Neural progenitor cell (in vitro differentiated cells): ENCODE data around the gene MYOM3. TPM values are rescaled to one million over a fixed set of nuclear protein-coding genes. Genes with fewer than 3 reads are reported as not detected.

Experiments used
- DNase-seq: peaks from one replicate; pipeline ENCODE4 v3.0.0-alpha.2; 2016; ENCODE audit warnings: low spot score
- H2AFZ ChIP-seq: fragments of 200-600 bp; sonication (generic); replicated peaks from 2 replicates; pipeline ENCODE4 v1.6.1; 2016; ENCODE audit warnings: antibody characterized with exemption
- H3F3A ChIP-seq: fragments of 200-600 bp; sonication (generic); 2 replicates; pipeline ENCODE4 v1.6.1; 2016; ENCODE audit warnings: antibody characterized with exemption, low read depth
- H3K27ac ChIP-seq: fragments of 200-600 bp; sonication (generic); 2 replicates; pipeline ENCODE4 v1.5.1; 2016; ENCODE audit warnings: mild to moderate bottlenecking
- H3K27me3 ChIP-seq: fragments of 200-600 bp; sonication (generic); 2 replicates; pipeline ENCODE4 v1.6.1; 2016; ENCODE audit warnings: mild to moderate bottlenecking, moderate library complexity
- H3K36me3 ChIP-seq: fragments of 200-600 bp; sonication (generic); 2 replicates; pipeline ENCODE4 v1.5.1; 2016
- H3K4me1 ChIP-seq: fragments of 200-600 bp; sonication (generic); 2 replicates; pipeline ENCODE4 v1.6.1; 2016; ENCODE audit warnings: mixed run types
- H3K4me2 ChIP-seq: fragments of 200-600 bp; sonication (generic); 2 replicates; pipeline ENCODE4 v1.6.1; 2016
- H3K4me3 ChIP-seq: fragments of 200-600 bp; sonication (generic); 2 replicates; pipeline ENCODE4 v1.5.1; 2016
- H3K79me2 ChIP-seq: fragments of 200-600 bp; sonication (generic); 2 replicates; pipeline ENCODE4 v1.6.1; 2016; ENCODE audit warnings: low read depth
- H3K9ac ChIP-seq: fragments of 200-600 bp; sonication (generic); 2 replicates; pipeline ENCODE4 v1.6.1; 2016
- H3K9me3 ChIP-seq: fragments of 200-600 bp; sonication (generic); 2 replicates; pipeline ENCODE4 v1.5.1; 2016; ENCODE audit warnings: low read depth
- H4K20me1 ChIP-seq: fragments of 200-600 bp; sonication (generic); 2 replicates; pipeline ENCODE4 v1.6.1; 2016; ENCODE audit warnings: low read depth
- H3K27ac Mint-ChIP-seq: 3 replicates; pipeline ENCODE4 v1.8.0; 2021; ENCODE audit warnings: mixed read lengths
- H3K27me3 Mint-ChIP-seq: 2 replicates; pipeline ENCODE4 v1.8.0; 2022; ENCODE audit warnings: low read depth, mild to moderate bottlenecking, inconsistent platforms, moderate library complexity, mixed read lengths; ENCODE audit not compliant: insufficient read depth
- H3K36me3 Mint-ChIP-seq: 3 replicates; pipeline ENCODE4 v1.8.0; 2021; ENCODE audit warnings: mixed read lengths
- H3K4me1 Mint-ChIP-seq: 3 replicates; pipeline ENCODE4 v1.8.0; 2021; ENCODE audit warnings: mixed read lengths
- H3K4me3 Mint-ChIP-seq: 3 replicates; pipeline ENCODE4 v1.8.0; 2021; ENCODE audit warnings: mild to moderate bottlenecking, moderate library complexity, mixed read lengths
- H3K9me3 Mint-ChIP-seq: 3 replicates; pipeline ENCODE4 v1.8.0; 2020; ENCODE audit warnings: mixed read lengths
- CTCF ChIP-seq: fragments of 200-600 bp; sonication (generic); IDR thresholded peaks from 2 replicates; pipeline ENCODE4 v1.5.1; 2017; ENCODE audit warnings: antibody characterized with exemption, mild to moderate bottlenecking
- EZH2 ChIP-seq: fragments of 200-600 bp; sonication (generic); IDR thresholded peaks from 2 replicates; pipeline ENCODE4 v1.6.1; 2017; ENCODE audit warnings: antibody characterized with exemption, mild to moderate bottlenecking, moderate library complexity
- EZH2phosphoT487 ChIP-seq: fragments of 200-600 bp; sonication (generic); IDR thresholded peaks from 2 replicates; pipeline ENCODE4 v1.6.1; 2017; ENCODE audit warnings: antibody characterized with exemption
- total RNA-seq: library from RNA; depleted of rRNA; stranded (reverse); fragments of >200 nt; gene quantifications from 2 replicates; pipeline ENCODE4 v1.2.3, GENCODE V29; 2015; ENCODE audit warnings: low replicate concordance

The MYOM3 gene
- total RNA-seq, 1 donor from 2014 or later = not detected

- Mint-ChIP-seq H3K4me1 (peaks cover 22% of the 10 kb centered on the region), H3K4me3 (no peak overlapping the region)
- TF ChIP-seq EZH2 (no peak), EZH2phosphoT487 (no peak), CTCF (no peak)
Measured at GRCh38 chr1:24103879-24104278, 8.1 kb downstream of the MYOM3 start.

GRCh38 chr1:24103408-24103807, 8.5 kb downstream of the MYOM3 start:
- Histone ChIP-seq H3K9me3 (no peaks in the 10 kb centered on the region), H3K4me2 (no peak overlapping the region), H3K4me1 (peaks cover 11% of the 10 kb centered on the region), H3F3A (no peaks in the 10 kb centered on the region), H3K27ac (no peak overlapping the region), H3K27me3 (no peaks in the 10 kb centered on the region), H2AFZ (no peak overlapping the region), H4K20me1 (no peaks in the 10 kb centered on the region), H3K79me2 (no peaks in the 10 kb centered on the region), H3K4me3 (no peak overlapping the region), H3K9ac (no peak overlapping the region), H3K36me3 (no peaks in the 10 kb centered on the region)
- no peak overlapping the region for H3K27ac Mint-ChIP-seq
- DNase-seq = no peak
- H3K4me1 Mint-ChIP-seq = peaks cover 22% of the 10 kb centered on the region
- no peak for TF ChIP-seq CTCF
- TF ChIP-seq EZH2 = no peak
- TF ChIP-seq EZH2phosphoT487 = no peak
- H3K27me3 Mint-ChIP-seq = peaks cover 3% of the 10 kb centered on the region
- no peak overlapping the region for H3K4me3 Mint-ChIP-seq
- H3K9me3 Mint-ChIP-seq = no peaks in the 10 kb centered on the region
- H3K36me3 Mint-ChIP-seq = no peaks in the 10 kb centered on the region

More at GRCh38 chr1:24103879-24104278, 8.1 kb downstream of the MYOM3 start:
- Mint-ChIP-seq H3K27me3 (peaks cover 3% of the 10 kb centered on the region), H3K9me3 (no peaks in the 10 kb centered on the region), H3K36me3 (no peaks in the 10 kb centered on the region), H3K27ac (no peak overlapping the region)
- Histone ChIP-seq H3K79me2 (no peaks in the 10 kb centered on the region), H3K4me2 (no peak overlapping the region), H3F3A (no peaks in the 10 kb centered on the region), H3K9me3 (no peaks in the 10 kb centered on the region), H3K27ac (no peak overlapping the region), H3K4me3 (no peak overlapping the region), H3K36me3 (no peaks in the 10 kb centered on the region), H3K9ac (no peak overlapping the region), H3K27me3 (no peaks in the 10 kb centered on the region), H4K20me1 (no peaks in the 10 kb centered on the region), H2AFZ (no peak overlapping the region), H3K4me1 (peaks cover 11% of the 10 kb centered on the region)
- no peak for DNase-seq

GRCh38 chr1:24102961-24103360, 9.0 kb downstream of the MYOM3 start:
- Histone ChIP-seq H3F3A (no peaks in the 10 kb centered on the region), H4K20me1 (no peaks in the 10 kb centered on the region), H2AFZ (no peak overlapping the region), H3K9me3 (no peaks in the 10 kb centered on the region), H3K27me3 (no peaks in the 10 kb centered on the region), H3K4me3 (no peak overlapping the region), H3K9ac (no peak overlapping the region), H3K27ac (no peak overlapping the region), H3K36me3 (no peaks in the 10 kb centered on the region), H3K79me2 (no peaks in the 10 kb centered on the region), H3K4me1 (peaks cover 11% of the 10 kb centered on the region), H3K4me2 (no peak overlapping the region)
- Mint-ChIP-seq H3K9me3 (no peaks in the 10 kb centered on the region), H3K36me3 (no peaks in the 10 kb centered on the region), H3K27ac (no peak overlapping the region), H3K4me3 (no peak overlapping the region), H3K4me1 (peaks cover 22% of the 10 kb centered on the region), H3K27me3 (peaks cover 3% of the 10 kb centered on the region)
- TF ChIP-seq CTCF (no peak), EZH2phosphoT487 (no peak), EZH2 (no peak)
- no peak for DNase-seq
